ENCODE measurements around the gene ZNF234.

- TF ChIP-seq ARNT (IDR thresholded peaks at IDR 0.05): no peak
- TF ChIP-seq SUZ12 (IDR thresholded peaks at IDR 0.05): no peak
- no peak for TF ChIP-seq ELF4 (IDR thresholded peaks at IDR 0.05)
- no peak for TF ChIP-seq FOXM1 (IDR thresholded peaks at IDR 0.05; ENCODE audit: borderline replicate concordance)
- no peak for TF ChIP-seq SP1 (IDR thresholded peaks at IDR 0.05)
- no peak for TF ChIP-seq HDGF (IDR thresholded peaks at IDR 0.05; ENCODE audit: borderline replicate concordance)
- TF ChIP-seq NFRKB (IDR thresholded peaks at IDR 0.05): no peak
- no peak for TF ChIP-seq PKNOX1 (IDR thresholded peaks at IDR 0.05)
- no peak for TF ChIP-seq TARDBP (IDR thresholded peaks at IDR 0.05)
Observed at GRCh38 chr19:44142059-44142433, 692 bp downstream of the ZNF234 start.

All from HEK293T (cell line).